GM12892 (cell line): Measurements from ENCODE around the gene FREM2.

Experiments
- POLR2A ChIP-seq: IDR thresholded peaks from 2 replicates; pipeline ENCODE4 v1.6.1; 2011; ENCODE audit warnings: low read depth, low read length, control low read depth
- POLR2AphosphoS5 ChIP-seq: IDR thresholded peaks from 2 replicates; pipeline ENCODE4 v1.6.1; 2011; ENCODE audit warnings: low read depth, low read length, control low read depth
- TAF1 ChIP-seq: IDR thresholded peaks from 2 replicates; pipeline ENCODE4 v1.6.1; 2011; ENCODE audit warnings: low read depth, mild to moderate bottlenecking, control low read depth, low read length, borderline replicate concordance

- no peak for TF ChIP-seq TAF1
- TF ChIP-seq POLR2A: no peak
- no peak for TF ChIP-seq POLR2AphosphoS5
Observed at GRCh38 chr13:38667526-38668109, 19.3 kb upstream of the FREM2 start.
